ENCODE data around the gene DHRS9. TPM values are rescaled to one million over a fixed set of nuclear protein-coding genes. Genes with fewer than 3 reads are reported as not detected.

Gene DHRS9
- polyA plus RNA-seq, 1 experiment: not detected

Other genes with a start within 250 kb of the DHRS9 start
- 4.8 and 9.5 TPM in 2 replicates for gene SPC25, start 179.1 kb upstream of the DHRS9 start, polyA plus RNA-seq (2011; rRNA removed)
- gene G6PC2, start 168.3 kb upstream of the DHRS9 start, polyA plus RNA-seq (2011; rRNA removed): not detected in 2 replicates
- not detected in 2 replicates for gene ABCB11, start 38.2 kb upstream of the DHRS9 start, polyA plus RNA-seq (2011; rRNA removed)